ENCODE data around the gene AQP1. TPM values are rescaled to one million over a fixed set of nuclear protein-coding genes. Genes with fewer than 3 reads are reported as not detected.

AQP1 gene
- total RNA-seq (2022; extraction: Qiagen RNA extraction; ENCODE audit: low read depth): 0.35 to 0.87 TPM (median 0.46 TPM) in 5 replicates

GRCh38 chr7:30911561-30911969 is at the start of gene AQP1:
AQP1 (plus strand) TSS chr7:30911853; CDS start chr7:30911910, 57 bp downstream.

GRCh38 chr7:30963842-30964241 is 52.2 kb downstream of the AQP1 start, which contains the start of gene GHRHR:
GHRHR (plus strand) TSS chr7:30963953; CDS start chr7:30964069, 116 bp downstream.

Other genes starting within 250 kb of the AQP1 start
- gene CRHR2, start 229.4 kb upstream of the AQP1 start, total RNA-seq (2022; extraction: Qiagen RNA extraction; ENCODE audit: low read depth): not detected in 5 replicates
- gene INMT, start 159.7 kb upstream of the AQP1 start, total RNA-seq (2022; extraction: Qiagen RNA extraction; ENCODE audit: low read depth): not detected in 5 replicates
- 2.7 to 2.9 TPM (median 2.7 TPM) in 5 replicates for gene MINDY4, start 140.4 kb upstream of the AQP1 start, total RNA-seq (2022; extraction: Qiagen RNA extraction; ENCODE audit: low read depth)
- not detected in 5 replicates for gene GHRHR, start 52.1 kb downstream of the AQP1 start, total RNA-seq (2022; extraction: Qiagen RNA extraction; ENCODE audit: low read depth)
- 0.04 to 0.14 TPM (median 0.04 TPM) in 3 of 5 replicates, not detected in the others for gene ADCYAP1R1, start 140.5 kb downstream of the AQP1 start, total RNA-seq (2022; extraction: Qiagen RNA extraction; ENCODE audit: low read depth)